Gastrocnemius medialis (tissue), 4 donors: ENCODE measurements around the gene IGF1R.

Source experiments
- POLR2A ChIP-seq, 2 donors: fragments of 450-650 bp; IDR thresholded peaks; one replicate each; pipeline ENCODE4 v1.6.1; 2017; ENCODE audit warnings: antibody characterized with exemption in 2 of 2, mild to moderate bottlenecking in 2 of 2, moderate library complexity in 2 of 2
- TF ChIP-seq, protein P1 (sequence below), 5 experiments: fragments of 450-650 bp in 3 of 5; fragments of 200-600 bp in 2 of 5; sonication (generic) in 2 of 5; IDR thresholded peaks in 4 of 5; conservative IDR thresholded peaks in 1 of 5; 1 replicate in 4 of 5; 2 replicates in 1 of 5; pipeline ENCODE4 v1.5.1; 2016 to 2019; ENCODE audit warnings: antibody characterized with exemption in 5 of 5, mild to moderate bottlenecking in 3 of 5, moderate library complexity in 3 of 5

DNA sequence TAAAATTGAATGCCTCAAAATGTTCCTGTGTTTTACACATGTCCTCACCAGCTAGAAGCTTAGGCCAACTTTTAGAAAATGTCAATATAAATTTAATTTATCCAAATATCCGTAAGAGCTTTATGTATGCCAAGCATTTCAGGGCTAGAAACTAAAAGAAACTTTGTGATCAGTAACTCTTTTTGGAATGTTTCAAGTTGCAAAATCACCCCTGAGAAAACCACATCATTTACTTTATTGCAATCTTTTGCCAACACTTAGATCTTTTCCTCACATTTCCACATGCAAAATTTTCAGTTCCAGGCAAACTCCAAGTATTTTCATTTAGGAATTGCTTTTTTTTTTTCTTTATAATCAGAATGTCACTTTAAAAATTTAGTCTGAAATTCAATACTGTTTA is 20.1 kb upstream of the IGF1R start:
- TF ChIP-seq, protein P1, sequence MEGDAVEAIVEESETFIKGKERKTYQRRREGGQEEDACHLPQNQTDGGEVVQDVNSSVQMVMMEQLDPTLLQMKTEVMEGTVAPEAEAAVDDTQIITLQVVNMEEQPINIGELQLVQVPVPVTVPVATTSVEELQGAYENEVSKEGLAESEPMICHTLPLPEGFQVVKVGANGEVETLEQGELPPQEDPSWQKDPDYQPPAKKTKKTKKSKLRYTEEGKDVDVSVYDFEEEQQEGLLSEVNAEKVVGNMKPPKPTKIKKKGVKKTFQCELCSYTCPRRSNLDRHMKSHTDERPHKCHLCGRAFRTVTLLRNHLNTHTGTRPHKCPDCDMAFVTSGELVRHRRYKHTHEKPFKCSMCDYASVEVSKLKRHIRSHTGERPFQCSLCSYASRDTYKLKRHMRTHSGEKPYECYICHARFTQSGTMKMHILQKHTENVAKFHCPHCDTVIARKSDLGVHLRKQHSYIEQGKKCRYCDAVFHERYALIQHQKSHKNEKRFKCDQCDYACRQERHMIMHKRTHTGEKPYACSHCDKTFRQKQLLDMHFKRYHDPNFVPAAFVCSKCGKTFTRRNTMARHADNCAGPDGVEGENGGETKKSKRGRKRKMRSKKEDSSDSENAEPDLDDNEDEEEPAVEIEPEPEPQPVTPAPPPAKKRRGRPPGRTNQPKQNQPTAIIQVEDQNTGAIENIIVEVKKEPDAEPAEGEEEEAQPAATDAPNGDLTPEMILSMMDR (IDR thresholded peaks at IDR 0.05 in 4 of 5, conservative IDR thresholded peaks at IDR 0.05 in 1 of 5): no peak
- no peak for TF ChIP-seq POLR2A (IDR thresholded peaks at IDR 0.05)
